Astrocyte (in vitro differentiated cells and primary cell): ENCODE measurements around the gene PJA2. TPM values are rescaled to one million over a fixed set of nuclear protein-coding genes. Genes with fewer than 3 reads are reported as not detected.
"Not testable (repeated sequence)": the region's sequence is repeated elsewhere in the genome, so short reads cannot be mapped to it uniquely, and the experiment has no call there.

Experiments
- DNase-seq: peaks from one replicate; pipeline ENCODE4 v3.0.0-alpha.2; 2010; ENCODE audit warnings: low read depth
- FAIRE-seq: peaks from 2 replicates; lab custom pipeline; 2011; peaks lifted over from hg19 to GRCh38; lab: Jason Lieb, UNC
- H2AFZ ChIP-seq: 2 replicates; pipeline ENCODE4 v1.6.0; 2012; ENCODE audit warnings: low read depth, low read length, inconsistent platforms
- H3K27ac ChIP-seq: 2 replicates; pipeline ENCODE4 v1.5.1; 2011; ENCODE audit warnings: low read depth, low read length, inconsistent platforms
- H3K27me3 ChIP-seq: 2 replicates; pipeline ENCODE4 v1.6.0; 2011; ENCODE audit warnings: low read length, inconsistent platforms; ENCODE audit not compliant: insufficient read depth
- H3K36me3 ChIP-seq: 2 replicates; pipeline ENCODE4 v1.5.1; 2011; ENCODE audit warnings: low read length, inconsistent platforms; ENCODE audit not compliant: insufficient read depth
- H3K4me1 ChIP-seq: 2 replicates; pipeline ENCODE4 v1.5.1; 2011; ENCODE audit warnings: low read length, inconsistent platforms; ENCODE audit not compliant: insufficient read depth
- H3K4me2 ChIP-seq: 2 replicates; pipeline ENCODE4 v1.6.0; 2012; ENCODE audit warnings: low read length, inconsistent platforms
- H3K4me3 ChIP-seq: 2 replicates; pipeline ENCODE4 v1.5.1; 2011; ENCODE audit warnings: low read depth, mild to moderate bottlenecking, low read length, inconsistent platforms; ENCODE audit not compliant: insufficient read depth
- H3K79me2 ChIP-seq: 2 replicates; pipeline ENCODE4 v1.6.0; 2012; ENCODE audit warnings: mild to moderate bottlenecking, low read length, inconsistent platforms; ENCODE audit not compliant: insufficient read depth
- H3K9ac ChIP-seq: 2 replicates; pipeline ENCODE4 v1.6.0; 2012; ENCODE audit warnings: mild to moderate bottlenecking, low read length, inconsistent platforms
- H3K9me3 ChIP-seq: 2 replicates; pipeline ENCODE4 v1.5.1; 2012; ENCODE audit warnings: low read depth, mild to moderate bottlenecking, low read length, inconsistent platforms; ENCODE audit not compliant: insufficient read depth
- H4K20me1 ChIP-seq: 2 replicates; pipeline ENCODE4 v1.6.0; 2012; ENCODE audit warnings: low read length, inconsistent platforms; ENCODE audit not compliant: insufficient read depth
- H3K27ac Mint-ChIP-seq: one replicate; pipeline ENCODE4 v1.8.0; 2021; ENCODE audit warnings: mild to moderate bottlenecking, mixed read lengths; ENCODE audit not compliant: unreplicated experiment
- H3K27me3 Mint-ChIP-seq: one replicate; pipeline ENCODE4 v1.8.0; 2021; ENCODE audit warnings: low read depth, mixed read lengths; ENCODE audit not compliant: unreplicated experiment
- H3K36me3 Mint-ChIP-seq: one replicate; pipeline ENCODE4 v1.8.0; 2021; ENCODE audit warnings: low read depth, mixed read lengths; ENCODE audit not compliant: unreplicated experiment
- H3K4me1 Mint-ChIP-seq: one replicate; pipeline ENCODE4 v1.8.0; 2021; ENCODE audit warnings: low read depth, mixed read lengths; ENCODE audit not compliant: unreplicated experiment
- H3K4me3 Mint-ChIP-seq: one replicate; pipeline ENCODE4 v1.8.0; 2021; ENCODE audit warnings: mild to moderate bottlenecking, moderate library complexity, mixed read lengths; ENCODE audit not compliant: unreplicated experiment
- H3K9me3 Mint-ChIP-seq: one replicate; pipeline ENCODE4 v1.8.0; 2021; ENCODE audit warnings: mild to moderate bottlenecking, mixed read lengths; ENCODE audit not compliant: unreplicated experiment
- CTCF ChIP-seq: IDR thresholded peaks from 2 replicates; pipeline ENCODE4 v1.5.1; 2011; ENCODE audit warnings: low read depth, mild to moderate bottlenecking, inconsistent platforms, low read length, moderate library complexity; ENCODE audit not compliant: insufficient read depth
- EZH2 ChIP-seq: IDR thresholded peaks from 2 replicates; pipeline ENCODE4 v1.6.1; 2012; ENCODE audit warnings: mild to moderate bottlenecking, low read length, inconsistent platforms; ENCODE audit not compliant: insufficient read depth
- total RNA-seq: library from RNA; stranded (reverse); gene quantifications from 2 replicates; pipeline ENCODE4 v1.2.1, GENCODE V29; 2021

PJA2 gene
- total RNA-seq, 1 donor from 2014 or later = 107 TPM

DNA sequence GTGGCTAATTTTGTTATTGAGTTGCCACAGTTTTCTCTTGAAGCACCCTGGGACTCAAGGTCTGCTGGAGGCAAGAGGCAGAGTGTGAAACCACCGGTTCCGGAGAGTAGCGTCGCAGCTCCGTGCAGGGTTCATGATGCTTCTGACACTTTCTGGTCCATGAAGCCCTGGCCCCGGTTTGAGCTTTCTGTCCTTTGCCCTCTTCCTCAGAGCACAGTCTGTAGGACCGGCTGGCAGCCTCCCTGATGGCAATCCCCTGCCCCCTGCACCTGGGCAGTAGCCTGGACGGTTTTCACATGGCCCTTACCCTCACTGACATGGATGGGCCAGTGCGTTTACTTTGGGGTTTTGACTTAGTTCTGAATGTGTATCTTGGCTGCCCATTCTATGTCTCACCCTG, 111.9 kb downstream of the PJA2 start:
- Histone ChIP-seq H3K27me3 (no peaks in the 10 kb centered on the region), H3K79me2 (no peaks in the 10 kb centered on the region), H3K4me1 (no peaks in the 10 kb centered on the region), H4K20me1 (no peaks in the 10 kb centered on the region), H3K9ac (no peak overlapping the region), H3K27ac (no peak overlapping the region), H2AFZ (no peak overlapping the region), H3K4me3 (no peak overlapping the region), H3K36me3 (no peaks in the 10 kb centered on the region), H3K9me3 (no peaks in the 10 kb centered on the region), H3K4me2 (no peak overlapping the region)
- DNase-seq = no peak
- no peak overlapping the region for H3K27ac Mint-ChIP-seq
- H3K4me1 Mint-ChIP-seq = no peaks in the 10 kb centered on the region
- H3K4me3 Mint-ChIP-seq = no peak overlapping the region
- TF ChIP-seq EZH2 (no peak), CTCF (no peak)
- no peak for FAIRE-seq
- peaks cover under 1% of the 10 kb centered on the region for H3K9me3 Mint-ChIP-seq
- no peaks in the 10 kb centered on the region for H3K36me3 Mint-ChIP-seq
- H3K27me3 Mint-ChIP-seq = peaks cover 5% of the 10 kb centered on the region

DNA sequence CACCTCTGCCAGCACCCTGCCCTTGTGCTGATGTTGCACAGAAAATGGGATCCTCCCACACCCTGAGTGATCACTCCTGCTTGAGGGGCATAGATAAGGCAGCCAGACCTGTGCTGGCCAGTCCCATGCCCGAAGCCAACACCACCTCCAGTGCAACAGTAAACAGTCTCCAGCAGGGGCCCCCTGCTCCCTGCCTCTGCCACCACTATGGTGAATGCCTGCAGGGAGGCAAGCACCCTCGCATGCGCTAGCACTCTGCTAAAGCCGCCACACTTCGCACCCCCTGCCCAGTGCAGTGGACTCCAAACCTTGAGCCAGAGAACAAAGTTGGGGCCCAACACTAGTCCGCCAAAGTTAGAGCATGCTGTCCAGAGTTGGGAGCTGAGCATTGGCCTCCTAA, 118.7 kb downstream of the PJA2 start:
- peaks cover 2% of the 10 kb centered on the region for H3K27me3 Mint-ChIP-seq
- H3K36me3 ChIP-seq = no peaks in the 10 kb centered on the region
- H3K9me3 ChIP-seq = no peaks in the 10 kb centered on the region
- H2AFZ ChIP-seq = no peak overlapping the region
- no peak overlapping the region for H3K4me3 ChIP-seq
- H3K9ac ChIP-seq = no peak overlapping the region
- no peaks in the 10 kb centered on the region for H3K4me1 Mint-ChIP-seq
- no peak for TF ChIP-seq EZH2
- no peak for TF ChIP-seq CTCF
- no peak overlapping the region for H3K27ac ChIP-seq
- H3K4me2 ChIP-seq = no peak overlapping the region
- peaks cover 8% of the 10 kb centered on the region for H3K36me3 Mint-ChIP-seq
- DNase-seq = no peak
- peaks cover 20% of the 10 kb centered on the region for H3K9me3 Mint-ChIP-seq
- FAIRE-seq = no peak
- no peak overlapping the region for H3K4me3 Mint-ChIP-seq
- H3K27me3 ChIP-seq = no peaks in the 10 kb centered on the region
- no peaks in the 10 kb centered on the region for H4K20me1 ChIP-seq
- no peaks in the 10 kb centered on the region for H3K79me2 ChIP-seq
- H3K4me1 ChIP-seq = no peaks in the 10 kb centered on the region
- H3K27ac Mint-ChIP-seq = no peak overlapping the region

- Mint-ChIP-seq H3K27me3 (peaks cover 2% of the 10 kb centered on the region), H3K4me3 (no peak overlapping the region), H3K36me3 (peaks cover 10% of the 10 kb centered on the region), H3K27ac (no peak overlapping the region), H3K4me1 (no peaks in the 10 kb centered on the region), H3K9me3 (peaks cover 23% of the 10 kb centered on the region)
- FAIRE-seq = no peak
- H3K27ac ChIP-seq = no peak overlapping the region
- no peaks in the 10 kb centered on the region for H3K27me3 ChIP-seq
- H3K4me2 ChIP-seq = no peak overlapping the region
- H3K9ac ChIP-seq = no peak overlapping the region
- H4K20me1 ChIP-seq = no peaks in the 10 kb centered on the region
- H3K36me3 ChIP-seq = no peaks in the 10 kb centered on the region
- no peaks in the 10 kb centered on the region for H3K9me3 ChIP-seq
- no peak overlapping the region for H3K4me3 ChIP-seq
- no peak overlapping the region for H2AFZ ChIP-seq
- no peak for DNase-seq
- H3K4me1 ChIP-seq = no peaks in the 10 kb centered on the region
- no peaks in the 10 kb centered on the region for H3K79me2 ChIP-seq
- no peak for TF ChIP-seq CTCF
- TF ChIP-seq EZH2 = no peak
Observed at GRCh38 chr5:109290231-109290630, 119.5 kb downstream of the PJA2 start.

DNA sequence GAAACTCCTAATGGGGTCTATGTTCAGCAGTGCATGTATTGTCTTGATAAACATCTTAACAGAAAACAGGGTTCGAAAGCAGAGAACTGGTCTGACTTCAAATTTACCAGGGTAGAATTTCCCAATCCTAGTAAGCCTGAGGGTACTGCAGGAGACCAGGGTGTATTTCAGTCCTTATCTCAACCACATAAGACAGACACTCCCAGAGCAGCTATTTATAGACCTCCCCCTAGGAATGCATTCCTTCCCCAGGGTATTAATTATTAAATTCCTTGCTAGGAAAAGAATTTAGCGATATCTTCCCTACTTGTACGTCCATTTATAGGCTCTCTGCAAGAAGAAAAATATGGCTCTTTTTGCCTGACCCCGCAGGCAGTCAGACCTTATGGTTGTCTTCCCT, 123.1 kb downstream of the PJA2 start:
- not testable (repeated sequence) for H3K9me3 ChIP-seq, H3K4me1 Mint-ChIP-seq, H3K9ac ChIP-seq, H3K4me1 ChIP-seq, DNase-seq, H3K4me3 ChIP-seq, H3K79me2 ChIP-seq, H3K27me3 Mint-ChIP-seq, H3K27me3 ChIP-seq, H3K4me2 ChIP-seq, H4K20me1 ChIP-seq, FAIRE-seq, H3K4me3 Mint-ChIP-seq, H3K27ac ChIP-seq, H3K36me3 ChIP-seq, H2AFZ ChIP-seq, H3K27ac Mint-ChIP-seq
- Mint-ChIP-seq H3K9me3 (peaks cover 19% of the 10 kb centered on the region), H3K36me3 (peaks cover 11% of the 10 kb centered on the region)
